Trophoblast cell (in vitro differentiated cells and primary cell): Measurements from ENCODE around the gene TCEA3. TPM values are rescaled to one million over a fixed set of nuclear protein-coding genes. Genes with fewer than 3 reads are reported as not detected.
A peak's percentile ranks its signal among the peaks of the same experiment; 100 is the strongest.

ENCODE experiments used
- DNase-seq, 2 donors: peaks; one replicate each; pipeline ENCODE4 v3.0.0-alpha.2; 2016
- H2AFZ ChIP-seq: 2 replicates; pipeline ENCODE4 v1.6.1; 2013; ENCODE audit warnings: low read length, moderate library complexity, mild to moderate bottlenecking; ENCODE audit not compliant: insufficient read depth, poor library complexity
- H2AK5ac ChIP-seq: 2 replicates; pipeline ENCODE4 v1.6.1; 2013; ENCODE audit warnings: mild to moderate bottlenecking, low read length
- H2BK120ac ChIP-seq: 2 replicates; pipeline ENCODE4 v1.6.1; 2013; ENCODE audit warnings: low read length, mild to moderate bottlenecking, moderate library complexity; ENCODE audit not compliant: insufficient read depth, poor library complexity
- H2BK12ac ChIP-seq: 2 replicates; pipeline ENCODE4 v1.6.1; 2013; ENCODE audit warnings: mild to moderate bottlenecking, low read length, moderate library complexity
- H2BK5ac ChIP-seq: 2 replicates; pipeline ENCODE4 v1.6.1; 2013; ENCODE audit warnings: low read length, low read depth, moderate library complexity, mild to moderate bottlenecking; ENCODE audit not compliant: poor library complexity
- H3K14ac ChIP-seq: 2 replicates; pipeline ENCODE4 v1.6.1; 2013; ENCODE audit warnings: mild to moderate bottlenecking, low read length
- H3K18ac ChIP-seq: 2 replicates; pipeline ENCODE4 v1.6.1; 2013; ENCODE audit warnings: mild to moderate bottlenecking, low read length
- H3K23ac ChIP-seq: 2 replicates; pipeline ENCODE4 v1.6.1; 2013; ENCODE audit warnings: low read length
- H3K27ac ChIP-seq: 2 replicates; pipeline ENCODE4 v1.5.1; 2013; ENCODE audit warnings: low read depth, mild to moderate bottlenecking, inconsistent platforms, low read length, moderate library complexity
- H3K27me3 ChIP-seq: 2 replicates; pipeline ENCODE4 v1.6.1; 2013; ENCODE audit warnings: inconsistent platforms, mild to moderate bottlenecking, low read length, moderate library complexity; ENCODE audit not compliant: insufficient read depth
- H3K36me3 ChIP-seq, 2 experiments: 1 replicate in 1 of 2; 2 replicates in 1 of 2; pipeline ENCODE4 v1.6.1; 2013; ENCODE audit warnings: low read length in 2 of 2, mild to moderate bottlenecking in 2 of 2, moderate library complexity in 1 of 2; ENCODE audit not compliant: insufficient read depth in 2 of 2, control insufficient read depth in 1 of 2
- H3K4ac ChIP-seq: 2 replicates; pipeline ENCODE4 v1.6.1; 2013; ENCODE audit warnings: low read depth, mild to moderate bottlenecking, low read length, moderate library complexity
- H3K4me1 ChIP-seq, 2 experiments: 1 replicate in 1 of 2; 2 replicates in 1 of 2; pipeline ENCODE4 v1.6.1; 2013; ENCODE audit warnings: low read length in 2 of 2, mild to moderate bottlenecking in 2 of 2, moderate library complexity in 1 of 2; ENCODE audit not compliant: insufficient read depth in 2 of 2, control insufficient read depth in 1 of 2
- H3K4me2 ChIP-seq: 2 replicates; pipeline ENCODE4 v1.6.1; 2013; ENCODE audit warnings: inconsistent platforms, mild to moderate bottlenecking, low read length, moderate library complexity
- H3K4me3 ChIP-seq: 2 replicates; pipeline ENCODE4 v1.5.1; 2013; ENCODE audit warnings: mild to moderate bottlenecking, low read depth, low read length, inconsistent platforms
- H3K79me1 ChIP-seq: one replicate; pipeline ENCODE4 v1.6.1; 2013; ENCODE audit warnings: low read length
- H3K79me2 ChIP-seq: 2 replicates; pipeline ENCODE4 v1.6.1; 2013; ENCODE audit warnings: low read length, mild to moderate bottlenecking; ENCODE audit not compliant: control insufficient read depth, insufficient read depth, poor library complexity
- H3K9ac ChIP-seq: 2 replicates; pipeline ENCODE4 v1.6.1; 2013; ENCODE audit warnings: mild to moderate bottlenecking, low read length
- H3K9me3 ChIP-seq: 2 replicates; pipeline ENCODE4 v1.6.1; 2013; ENCODE audit warnings: low read depth, mild to moderate bottlenecking, control low read depth, inconsistent platforms, low read length; ENCODE audit not compliant: insufficient read depth
- H4K12ac ChIP-seq: 2 replicates; pipeline ENCODE4 v1.6.1; 2013; ENCODE audit warnings: low read depth, mild to moderate bottlenecking, low read length, moderate library complexity
- H4K8ac ChIP-seq: 2 replicates; pipeline ENCODE4 v1.6.1; 2013; ENCODE audit warnings: low read depth, mild to moderate bottlenecking, low read length, moderate library complexity
- H4K91ac ChIP-seq: one replicate; pipeline ENCODE4 v1.6.1; 2013; ENCODE audit warnings: low read depth, mild to moderate bottlenecking, low read length, moderate library complexity
- WGBS: extraction: QIAGEN DNeasy Blood & Tissue Kit; methylation state at CpG from one replicate; pipeline ENCODE4 v1.1.7; 2013; ENCODE audit warnings: missing lambda C conversion rate; ENCODE audit not compliant: insufficient read length, insufficient coverage; ENCODE audit errors: extremely low coverage; 5-methylcytosine and 5-hydroxymethylcytosine counted together
- polyA plus RNA-seq: library from polyadenylated mRNA; stranded (reverse); fragments of 200-250 nt; gene quantifications from 2 replicates; pipeline ENCODE4 v1.2.3, GENCODE V29; 2013

TCEA3 gene
- 0.56 and 0.59 TPM in 2 replicates for polyA plus RNA-seq

- Histone ChIP-seq H4K8ac (peak within 1 kb of the TSS; percentile 15), H3K36me3 (peaks cover under 1 to 5% of the 10 kb centered on the region in 2 experiments), H4K12ac (no peak within 1 kb of the TSS), H3K18ac (no peak within 1 kb of the TSS), H2AFZ (no peak within 1 kb of the TSS), H3K27me3 (peaks cover 24% of the 10 kb centered on the region), H4K91ac (no peak within 1 kb of the TSS), H3K4me3 (peak within 1 kb of the TSS; percentile 63), H3K9ac (peak within 1 kb of the TSS; percentile 20), H3K27ac (no peak within 1 kb of the TSS), H3K79me2 (no peaks in the 10 kb centered on the region), H2AK5ac (no peak within 1 kb of the TSS), H2BK120ac (no peak within 1 kb of the TSS), H2BK12ac (no peak within 1 kb of the TSS), H3K23ac (peak within 1 kb of the TSS; percentile 3), H3K4ac (no peak within 1 kb of the TSS), H3K14ac (no peak within 1 kb of the TSS), H3K4me2 (peak within 1 kb of the TSS; percentile 69), H2BK5ac (no peak within 1 kb of the TSS), H3K9me3 (peaks cover 3% of the 10 kb centered on the region), H3K4me1 (peaks cover 5 to 10% of the 10 kb centered on the region in 2 experiments), H3K79me1 (no peaks in the 10 kb centered on the region)
- peak; percentile 51 to 71 for DNase-seq
- no CpG with 5 or more reads among the region's 84 CpGs for WGBS
These were observed at the start of gene TCEA3 for GRCh38 chr1:23424293-23425192. TSS of gene TCEA3 (minus strand) at chr1:23424748. CDS start at chr1:23424633, 115 bp downstream.

GRCh38 chr1:23473037-23473800 lies 48.7 kb upstream of the TCEA3 start:
- peak; percentile 79 for DNase-seq
- H3K27ac ChIP-seq: no peak overlapping the region
- H2BK120ac ChIP-seq: no peak overlapping the region
- H2AK5ac ChIP-seq: no peak overlapping the region
- H3K79me1 ChIP-seq: no peaks in the 10 kb centered on the region
- no peaks in the 10 kb centered on the region for H3K27me3 ChIP-seq
- no peaks in the 10 kb centered on the region for H3K79me2 ChIP-seq
- no peak overlapping the region for H2BK5ac ChIP-seq
- H3K36me3 ChIP-seq: peaks cover 0 to 3% of the 10 kb centered on the region in 2 experiments
- no peak overlapping the region for H3K4me3 ChIP-seq
- no peak overlapping the region for H3K14ac ChIP-seq
- H4K12ac ChIP-seq: no peak overlapping the region
- H4K8ac ChIP-seq: no peak overlapping the region
- H3K4ac ChIP-seq: no peak overlapping the region
- no peak overlapping the region for H2BK12ac ChIP-seq
- no peak overlapping the region for H4K91ac ChIP-seq
- no peak overlapping the region for H3K4me2 ChIP-seq
- no peak overlapping the region for H3K23ac ChIP-seq
- H3K9ac ChIP-seq: no peak overlapping the region
- no peaks in the 10 kb centered on the region for H3K9me3 ChIP-seq
- no CpG with 5 or more reads among the region's 6 CpGs for WGBS
- no peak overlapping the region for H2AFZ ChIP-seq
- H3K4me1 ChIP-seq: peaks cover 8 to 20% of the 10 kb centered on the region in 2 experiments
- H3K18ac ChIP-seq: no peak overlapping the region

GRCh38 chr1:23472351-23473036 lies 47.9 kb upstream of the TCEA3 start:
- Histone ChIP-seq H3K27ac (no peak overlapping the region), H2BK12ac (no peak overlapping the region), H2AK5ac (no peak overlapping the region), H3K27me3 (no peaks in the 10 kb centered on the region), H4K12ac (no peak overlapping the region), H2BK5ac (no peak overlapping the region), H3K79me2 (no peaks in the 10 kb centered on the region), H3K23ac (no peak overlapping the region), H3K79me1 (no peaks in the 10 kb centered on the region), H4K91ac (no peak overlapping the region), H3K18ac (no peak overlapping the region), H3K4me1 (peaks cover 8 to 16% of the 10 kb centered on the region in 2 experiments), H2BK120ac (no peak overlapping the region), H3K9ac (no peak overlapping the region), H3K4me3 (no peak overlapping the region), H3K14ac (no peak overlapping the region), H3K4ac (no peak overlapping the region), H4K8ac (no peak overlapping the region), H3K4me2 (no peak overlapping the region), H3K9me3 (no peaks in the 10 kb centered on the region), H3K36me3 (peaks cover 0 to 3% of the 10 kb centered on the region in 2 experiments), H2AFZ (no peak overlapping the region)
- no peak for DNase-seq
- WGBS: no CpG with 5 or more reads among the region's 5 CpGs

DNA sequence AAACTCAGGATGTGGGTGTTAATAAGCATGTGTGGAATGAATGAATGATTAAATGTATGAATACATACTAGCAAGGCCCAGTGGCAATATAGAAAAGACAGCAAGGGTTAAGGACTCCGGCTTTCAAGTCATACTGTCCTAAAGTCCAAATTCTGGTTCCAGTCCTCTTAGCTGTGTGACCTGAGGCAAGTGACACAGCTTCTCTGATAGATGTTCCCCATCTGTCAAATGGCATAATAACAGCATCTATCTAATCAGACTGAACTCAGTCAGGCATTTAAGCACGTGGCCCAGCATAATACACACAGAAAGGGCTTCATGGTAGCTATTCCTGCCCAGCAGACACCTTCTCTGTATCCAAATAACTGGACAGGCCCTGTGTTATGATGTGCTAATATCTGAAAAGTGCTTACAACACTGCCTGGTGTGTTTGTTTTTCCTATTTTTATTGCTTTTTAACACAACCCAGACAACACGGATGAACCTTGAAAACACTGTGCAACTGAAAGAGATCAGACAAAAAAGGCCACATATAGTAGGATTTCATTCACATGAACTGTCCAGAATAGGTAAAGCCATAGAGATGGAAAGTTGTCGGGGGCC lies 47.0 kb upstream of the TCEA3 start:
- H3K14ac ChIP-seq: no peak overlapping the region
- H3K23ac ChIP-seq: peak overlapping the region; percentile 25
- H3K4me2 ChIP-seq: no peak overlapping the region
- no peak overlapping the region for H2BK120ac ChIP-seq
- H3K18ac ChIP-seq: no peak overlapping the region
- no peak overlapping the region for H4K91ac ChIP-seq
- peaks cover 0 to 3% of the 10 kb centered on the region in 2 experiments for H3K36me3 ChIP-seq
- no peak overlapping the region for H2AFZ ChIP-seq
- H3K79me2 ChIP-seq: no peaks in the 10 kb centered on the region
- H4K8ac ChIP-seq: no peak overlapping the region
- no peak overlapping the region for H2BK5ac ChIP-seq
- no peak overlapping the region for H3K4ac ChIP-seq
- H4K12ac ChIP-seq: no peak overlapping the region
- H2AK5ac ChIP-seq: no peak overlapping the region
- no CpG with 5 or more reads among the region's 4 CpGs for WGBS
- H3K4me1 ChIP-seq: peaks cover 8 to 15% of the 10 kb centered on the region in 2 experiments
- H3K27me3 ChIP-seq: no peaks in the 10 kb centered on the region
- H3K79me1 ChIP-seq: no peaks in the 10 kb centered on the region
- H3K9me3 ChIP-seq: no peaks in the 10 kb centered on the region
- no peak overlapping the region for H3K9ac ChIP-seq
- no peak for DNase-seq
- H3K4me3 ChIP-seq: no peak overlapping the region
- no peak overlapping the region for H3K27ac ChIP-seq
- no peak overlapping the region for H2BK12ac ChIP-seq
